SK-N-SH treated with all-trans-retinoic acid at 6 μM for 48 hours (cell line): ENCODE data around the gene PFN4.

Experiments used
- ATAC-seq: fragments of 200-7000 bp; cut with Tn5 transposase; 3 replicates; pipeline ENCODE4 v1.9.1; 2020; ENCODE audit warnings: mild to moderate bottlenecking, moderate library complexity
- ARNTL ChIP-seq: fragments of 450-650 bp; formaldehyde crosslinking; IDR thresholded peaks from 2 replicates; pipeline ENCODE4 v1.5.0; 2020; ENCODE audit warnings: low read depth, mild to moderate bottlenecking, moderate library complexity, borderline replicate concordance
- BACH2 ChIP-seq: fragments of 250-450 bp; sonication (Bioruptor Pico); IDR thresholded peaks from 2 replicates; pipeline ENCODE4 v1.9.0; 2021; ENCODE audit warnings: mild to moderate bottlenecking, borderline replicate concordance
- CSDC2 ChIP-seq: fragments of 250-450 bp; sonication (Bioruptor Pico); IDR thresholded peaks from 2 replicates; pipeline ENCODE4 v1.5.0; 2020; ENCODE audit warnings: mild to moderate bottlenecking, moderate library complexity
- CSRNP3 ChIP-seq: fragments of 250-450 bp; sonication (Bioruptor Pico); IDR thresholded peaks from 2 replicates; pipeline ENCODE4 v1.5.1; 2021; ENCODE audit warnings: mild to moderate bottlenecking, moderate library complexity
- ESRRG ChIP-seq: fragments of 250-450 bp; sonication (Bioruptor Pico); IDR thresholded peaks from 2 replicates; pipeline ENCODE4 v1.6.1; 2021; ENCODE audit warnings: mild to moderate bottlenecking
- GLIS3 ChIP-seq: fragments of 250-450 bp; sonication (Bioruptor Pico); IDR thresholded peaks from 2 replicates; pipeline ENCODE4 v1.5.0; 2020; ENCODE audit warnings: mild to moderate bottlenecking, moderate library complexity
- ISL1 ChIP-seq: fragments of 250-450 bp; sonication (Bioruptor Pico); IDR thresholded peaks from 2 replicates; pipeline ENCODE4 v2.1.2; 2022; ENCODE audit warnings: mild to moderate bottlenecking, moderate library complexity
- OSR1 ChIP-seq: fragments of 250-450 bp; sonication (Bioruptor Pico); IDR thresholded peaks from 2 replicates; pipeline ENCODE4 v1.8.0; 2022; ENCODE audit warnings: moderate library complexity, mild to moderate bottlenecking, inconsistent platforms
- PATZ1 ChIP-seq: fragments of 250-450 bp; sonication (Bioruptor Pico); IDR thresholded peaks from 2 replicates; pipeline ENCODE4 v1.8.0; 2020; ENCODE audit warnings: mild to moderate bottlenecking, moderate library complexity, borderline replicate concordance
- RARB ChIP-seq: fragments of 250-450 bp; sonication (Bioruptor Pico); IDR thresholded peaks from 2 replicates; pipeline ENCODE4 v1.8.0; 2021; ENCODE audit warnings: mild to moderate bottlenecking, moderate library complexity
- SNAI2 ChIP-seq: fragments of 250-450 bp; sonication (Bioruptor Pico); IDR thresholded peaks from 2 replicates; pipeline ENCODE4 v1.5.0; 2020; ENCODE audit warnings: mild to moderate bottlenecking, moderate library complexity
- TCF4 ChIP-seq: fragments of 250-450 bp; sonication (Bioruptor Pico); IDR thresholded peaks from 2 replicates; pipeline ENCODE4 v1.8.0; 2021; ENCODE audit warnings: mild to moderate bottlenecking, moderate library complexity, borderline replicate concordance
- TOX ChIP-seq: fragments of 250-450 bp; sonication (Bioruptor Pico); IDR thresholded peaks from 2 replicates; pipeline ENCODE4 v1.8.0; 2021; ENCODE audit warnings: mild to moderate bottlenecking, moderate library complexity, borderline replicate concordance
- TSHZ2 ChIP-seq: fragments of 250-450 bp; sonication (Bioruptor Pico); IDR thresholded peaks from 2 replicates; pipeline ENCODE4 v1.5.0; 2020; ENCODE audit warnings: mild to moderate bottlenecking, moderate library complexity
- ZNF565 ChIP-seq: fragments of 450-650 bp; formaldehyde crosslinking; conservative IDR thresholded peaks from 2 replicates; pipeline ENCODE4 v1.5.0; 2020; ENCODE audit warnings: low read depth, mild to moderate bottlenecking, moderate library complexity
- ZNF8 ChIP-seq: fragments of 450-650 bp; formaldehyde crosslinking; IDR thresholded peaks from 2 replicates; pipeline ENCODE4 v1.5.0; 2020; ENCODE audit warnings: mild to moderate bottlenecking, moderate library complexity
- TF ChIP-seq, protein P1 (sequence below): fragments of 250-450 bp; sonication (Bioruptor Pico); IDR thresholded peaks from 2 replicates; pipeline ENCODE4 v1.5.1; 2020; ENCODE audit warnings: low read depth, mild to moderate bottlenecking, moderate library complexity

The PFN4 gene

DNA sequence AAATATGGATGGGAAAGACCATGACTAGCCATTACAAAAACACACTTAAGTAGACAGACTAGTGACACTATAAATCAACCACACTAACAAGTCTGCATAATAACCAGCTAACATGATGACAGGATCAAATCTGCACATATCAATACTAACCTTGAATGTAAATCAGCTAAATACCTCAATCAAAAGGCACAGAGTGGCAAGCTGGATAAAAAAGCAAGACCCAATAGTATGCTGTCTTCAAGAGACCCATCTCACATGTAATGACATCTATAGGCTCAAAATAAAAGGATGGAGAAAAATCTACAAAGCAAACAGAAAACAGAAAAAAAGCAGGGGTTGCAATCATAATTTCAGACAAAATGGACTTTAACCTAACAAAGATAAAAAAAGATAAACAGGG, 16.3 kb downstream of the PFN4 start (continued):
- no peak for TF ChIP-seq TSHZ2 (CRISPR knock-in tag)

- no peak for ATAC-seq
- TF ChIP-seq GLIS3 (CRISPR knock-in tag) = no peak
- TF ChIP-seq OSR1 (CRISPR knock-in tag) = no peak
- no peak for TF ChIP-seq SNAI2
- no peak for TF ChIP-seq TSHZ2 (CRISPR knock-in tag)
- no peak for TF ChIP-seq CSRNP3 (CRISPR knock-in tag)
- no peak for TF ChIP-seq RARB
- TF ChIP-seq BACH2 (CRISPR knock-in tag) = no peak
- no peak for TF ChIP-seq PATZ1 (CRISPR knock-in tag)
- TF ChIP-seq ZNF565 (CRISPR knock-in tag) = no peak
- TF ChIP-seq, protein P1, sequence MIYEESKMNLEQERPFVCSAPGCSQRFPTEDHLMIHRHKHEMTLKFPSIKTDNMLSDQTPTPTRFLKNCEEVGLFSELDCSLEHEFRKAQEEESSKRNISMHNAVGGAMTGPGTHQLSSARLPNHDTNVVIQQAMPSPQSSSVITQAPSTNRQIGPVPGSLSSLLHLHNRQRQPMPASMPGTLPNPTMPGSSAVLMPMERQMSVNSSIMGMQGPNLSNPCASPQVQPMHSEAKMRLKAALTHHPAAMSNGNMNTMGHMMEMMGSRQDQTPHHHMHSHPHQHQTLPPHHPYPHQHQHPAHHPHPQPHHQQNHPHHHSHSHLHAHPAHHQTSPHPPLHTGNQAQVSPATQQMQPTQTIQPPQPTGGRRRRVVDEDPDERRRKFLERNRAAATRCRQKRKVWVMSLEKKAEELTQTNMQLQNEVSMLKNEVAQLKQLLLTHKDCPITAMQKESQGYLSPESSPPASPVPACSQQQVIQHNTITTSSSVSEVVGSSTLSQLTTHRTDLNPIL (CRISPR knock-in tag) = no peak
- TF ChIP-seq, all 23 proteins: peak for 0
These were observed 17.3 kb downstream of the PFN4 start for GRCh38 chr2:24105816-24106215.

DNA sequence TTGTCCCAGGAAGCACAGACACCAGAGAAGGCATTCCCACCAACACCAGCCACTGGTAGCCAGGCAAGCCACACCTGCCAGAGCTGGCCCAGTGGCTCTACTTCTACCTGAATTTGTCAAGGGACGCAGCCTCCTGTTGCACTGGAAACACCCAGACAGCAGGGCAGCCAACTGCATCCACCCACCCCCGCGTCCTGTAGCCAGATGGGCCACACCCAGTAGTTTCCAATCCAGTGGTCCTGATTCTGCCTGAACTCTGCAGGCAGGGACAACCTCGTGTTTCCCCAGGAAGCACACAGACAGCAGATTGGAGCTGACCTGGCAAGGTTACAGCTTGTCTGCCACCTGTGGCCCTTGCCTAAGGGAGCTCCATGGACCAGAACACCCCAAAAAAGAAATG, 18.2 kb downstream of the PFN4 start:
- TF ChIP-seq BACH2 (CRISPR knock-in tag) (no peak), ISL1 (CRISPR knock-in tag) (no peak)
- ATAC-seq = no peak

DNA sequence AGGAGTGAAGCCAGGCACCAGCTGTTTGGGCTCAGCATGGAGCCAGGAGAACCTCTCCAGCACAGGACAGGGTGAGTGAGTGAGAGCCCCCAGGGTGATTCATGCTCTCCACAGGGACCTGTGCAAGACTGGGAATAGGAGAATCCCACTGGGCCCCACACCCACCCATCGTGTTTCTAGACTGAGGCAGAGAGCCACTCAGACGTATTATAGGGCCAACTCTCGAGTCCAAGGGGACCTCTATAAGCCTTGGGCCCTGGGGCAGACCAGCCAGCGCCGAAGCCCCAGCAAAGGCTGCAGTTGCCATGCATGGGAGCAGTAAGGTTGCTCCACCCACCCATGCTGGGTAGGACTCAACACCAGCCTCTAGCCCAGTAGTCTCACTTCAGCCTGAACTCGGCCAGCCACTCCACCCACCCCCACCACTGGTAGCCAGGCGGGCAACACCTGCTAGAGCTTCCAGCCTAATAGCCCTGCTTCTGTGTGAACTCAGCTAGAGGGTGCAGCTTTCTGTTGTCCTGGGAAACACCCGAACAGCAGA, 19.0 kb downstream of the PFN4 start:
- no peak for ATAC-seq
- TF ChIP-seq ESRRG (CRISPR knock-in tag) (no peak), ZNF8 (CRISPR knock-in tag) (no peak), CSRNP3 (CRISPR knock-in tag) (no peak), CSDC2 (CRISPR knock-in tag) (no peak), ARNTL (CRISPR knock-in tag) (no peak), RARB (no peak), ZNF565 (CRISPR knock-in tag) (no peak), PATZ1 (CRISPR knock-in tag) (no peak), TOX (CRISPR knock-in tag) (no peak), ISL1 (CRISPR knock-in tag) (no peak), TCF4 (no peak)
- TF ChIP-seq, protein P1 (CRISPR knock-in tag) = no peak
